Breast epithelium (tissue), 4 donors: ENCODE measurements around the gene HTRA2. TPM values are rescaled to one million over a fixed set of nuclear protein-coding genes. Genes with fewer than 3 reads are reported as not detected.

ENCODE experiments used
- DNase-seq, 2 donors: peaks; one replicate each; pipeline ENCODE4 v3.0.0-alpha.2; 2019; ENCODE audit warnings: low spot score in 2 of 2
- H3K27ac ChIP-seq, 2 donors: fragments of 200-600 bp; sonication (generic) in 1 of 2; one replicate each; pipeline ENCODE4 v1.5.1; 2016 to 2019; ENCODE audit warnings: mild to moderate bottlenecking in 1 of 2
- H3K27me3 ChIP-seq, 2 donors: fragments of 200-600 bp; sonication (generic) in 1 of 2; one replicate each; pipeline versions ENCODE4 v1.5.1 to v1.6.0; 2017 to 2019; ENCODE audit warnings: control low read depth in 1 of 2, mild to moderate bottlenecking in 1 of 2
- H3K36me3 ChIP-seq: fragments of 200-600 bp; one replicate; pipeline ENCODE4 v1.5.1; 2019
- H3K4me1 ChIP-seq, 2 donors: fragments of 200-600 bp; sonication (generic); one replicate each; pipeline ENCODE4 v1.5.1; 2016 to 2019; ENCODE audit warnings: control low read depth in 1 of 2
- H3K4me3 ChIP-seq, 3 donors: fragments of 200-600 bp; sonication (generic); 1 replicate in 2 of 3; 2 replicates in 1 of 3; pipeline ENCODE4 v1.5.1; 2016 to 2019; ENCODE audit warnings: mild to moderate bottlenecking in 3 of 3, moderate library complexity in 2 of 3
- H3K9me3 ChIP-seq, 2 donors: fragments of 200-600 bp; sonication (generic) in 1 of 2; one replicate each; pipeline ENCODE4 v1.5.1; 2016 to 2019; ENCODE audit warnings: control low read depth in 1 of 2
- CTCF ChIP-seq, 3 donors: fragments of 450-650 bp; IDR thresholded peaks; one replicate each; pipeline ENCODE4 v1.5.1; 2016 to 2017; ENCODE audit warnings: antibody characterized with exemption in 3 of 3, mild to moderate bottlenecking in 3 of 3, moderate library complexity in 3 of 3
- POLR2A ChIP-seq: fragments of 450-650 bp; IDR thresholded peaks from one replicate; pipeline ENCODE4 v1.6.1; 2016; ENCODE audit warnings: antibody characterized with exemption, mild to moderate bottlenecking, moderate library complexity
- POLR2AphosphoS5 ChIP-seq, 3 donors: sonication (generic); formaldehyde crosslinking; IDR thresholded peaks; one replicate each; pipeline ENCODE4 v1.6.1; 2017; ENCODE audit warnings: antibody characterized with exemption in 3 of 3
- intact Hi-C: fragments of 100-400 bp; cut with DNase I; formaldehyde crosslinking; loops from one replicate; pipeline ENCODE4 v1.15.1; 2023; ENCODE audit warnings: low total_unique reads
- total RNA-seq, 3 donors: library from RNA; depleted of rRNA; stranded (reverse); fragments of >200 nt; gene quantifications; one replicate each; pipeline ENCODE4 v1.1.0, GENCODE V29; 2016

The HTRA2 gene
- total RNA-seq, 3 donors from 2014 or later, result 32.1 to 34.5 (median 32.5) TPM

DNA sequence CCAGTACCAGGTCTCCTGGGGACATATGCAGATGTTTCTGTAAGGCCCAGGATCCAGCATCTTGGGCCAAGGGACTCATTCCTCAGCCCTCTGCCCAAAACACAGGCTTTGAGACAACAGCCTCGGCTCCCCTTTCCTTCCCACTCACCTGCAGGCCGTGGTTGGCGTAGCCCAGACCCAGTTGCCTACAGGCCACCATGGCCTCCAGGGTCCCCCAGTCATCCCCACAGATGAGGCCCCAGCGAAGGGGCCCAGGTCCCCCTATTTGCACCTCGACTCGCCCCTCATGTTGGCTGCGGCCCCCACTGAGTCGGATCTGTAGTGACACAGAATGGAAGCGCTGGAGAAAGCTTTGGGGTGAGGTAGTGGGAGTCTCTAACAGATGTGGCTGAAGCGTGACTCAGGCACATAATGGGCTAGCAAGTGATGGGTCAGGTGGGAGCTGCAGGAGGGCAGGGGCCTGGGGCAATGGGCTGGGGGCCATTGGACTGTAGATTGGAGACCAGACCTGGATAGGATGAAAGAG, 5.8 kb downstream of the HTRA2 start:
- Histone ChIP-seq H3K27ac (no peak overlapping the region), H3K9me3 (no peaks in the 10 kb centered on the region), H3K4me1 (peaks cover 0 to 10% of the 10 kb centered on the region in 2 donors), H3K4me3 (no peak overlapping the region), H3K36me3 (no peaks in the 10 kb centered on the region), H3K27me3 (no peaks in the 10 kb centered on the region)
- no peak for DNase-seq
- intact Hi-C loops, result no loop called here
- TF ChIP-seq POLR2A (no peak), POLR2AphosphoS5 (IDR thresholded peaks at IDR 0.05) (no peak), CTCF (IDR thresholded peaks at IDR 0.05) (no peak)

- H3K36me3 ChIP-seq, result no peaks in the 10 kb centered on the region
- H3K4me1 ChIP-seq, result peaks cover 0 to 3% of the 10 kb centered on the region in 2 donors
- no peak overlapping the region for H3K27ac ChIP-seq
- TF ChIP-seq POLR2A (no peak), CTCF (IDR thresholded peaks at IDR 0.05) (no peak)
- H3K4me3 ChIP-seq, result no peak overlapping the region
- intact Hi-C loops, result no loop called here
- no peak for DNase-seq
- H3K27me3 ChIP-seq, result no peaks in the 10 kb centered on the region
- H3K9me3 ChIP-seq, result no peaks in the 10 kb centered on the region
Measured at GRCh38 chr2:74536166-74536950, 6.6 kb downstream of the HTRA2 start.

DNA sequence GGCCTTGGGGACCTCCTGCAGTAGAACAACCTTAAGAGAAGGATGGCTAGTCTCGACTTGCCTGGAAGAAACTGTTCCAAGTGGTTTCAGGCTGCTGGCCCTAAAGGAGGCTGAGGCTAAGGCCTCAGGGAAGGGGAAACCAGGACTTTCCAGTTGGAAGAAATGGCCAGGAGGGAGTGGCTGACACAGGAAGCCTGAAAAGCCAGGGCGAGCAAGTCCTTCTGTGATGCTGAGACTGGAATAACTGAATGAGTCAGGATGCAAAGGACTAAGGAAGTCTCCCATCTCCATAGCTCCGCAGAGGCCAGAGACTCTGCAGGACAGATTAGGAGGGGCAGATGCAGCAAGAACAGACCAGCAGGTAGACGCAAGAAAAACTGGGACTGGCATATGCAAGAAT, 7.4 kb downstream of the HTRA2 start:
- H3K9me3 ChIP-seq, result no peaks in the 10 kb centered on the region
- DNase-seq, result no peak
- no peak overlapping the region for H3K27ac ChIP-seq
- intact Hi-C loops, result no loop called here
- H3K36me3 ChIP-seq, result no peaks in the 10 kb centered on the region
- no peaks in the 10 kb centered on the region for H3K4me1 ChIP-seq
- no peaks in the 10 kb centered on the region for H3K27me3 ChIP-seq
- no peak for TF ChIP-seq CTCF (IDR thresholded peaks at IDR 0.05)
- no peak for TF ChIP-seq POLR2AphosphoS5 (IDR thresholded peaks at IDR 0.05)
- no peak for TF ChIP-seq POLR2A
- H3K4me3 ChIP-seq, result no peak overlapping the region

GRCh38 chr2:74538881-74539339, 9.2 kb downstream of the HTRA2 start:
- TF ChIP-seq POLR2A (no peak), CTCF (IDR thresholded peaks at IDR 0.05) (no peak), POLR2AphosphoS5 (IDR thresholded peaks at IDR 0.05) (no peak)
- intact Hi-C loops, result no loop called here
- H3K9me3 ChIP-seq, result no peaks in the 10 kb centered on the region
- no peak overlapping the region for H3K4me3 ChIP-seq
- H3K27me3 ChIP-seq, result no peaks in the 10 kb centered on the region
- H3K27ac ChIP-seq, result no peak overlapping the region
- no peaks in the 10 kb centered on the region for H3K4me1 ChIP-seq
- H3K36me3 ChIP-seq, result no peaks in the 10 kb centered on the region
- no peak for DNase-seq

DNA sequence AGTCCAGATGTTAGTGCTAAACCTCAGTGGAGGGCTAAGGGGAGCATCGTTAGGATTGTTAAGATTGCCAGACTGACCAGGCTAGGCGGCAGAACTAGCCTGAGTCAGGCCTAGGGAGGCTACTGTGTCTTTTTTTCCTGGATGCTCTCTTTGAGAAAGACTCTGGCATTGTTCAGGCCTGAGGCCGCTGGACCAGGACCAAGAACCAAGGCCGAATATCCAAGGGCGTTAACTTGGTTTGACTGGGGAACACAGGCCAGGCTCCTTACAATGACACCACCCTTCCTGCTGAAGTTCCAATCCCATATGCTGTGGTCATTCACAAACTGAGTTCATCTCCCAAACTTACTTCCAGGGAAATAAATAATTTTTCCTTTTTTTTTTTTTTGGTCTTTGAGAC, 10.6 kb downstream of the HTRA2 start:
- no peaks in the 10 kb centered on the region for H3K36me3 ChIP-seq
- no peaks in the 10 kb centered on the region for H3K4me1 ChIP-seq
- intact Hi-C loops, result no loop called here
- H3K9me3 ChIP-seq, result no peaks in the 10 kb centered on the region
- TF ChIP-seq CTCF (IDR thresholded peaks at IDR 0.05) (no peak), POLR2A (no peak), POLR2AphosphoS5 (IDR thresholded peaks at IDR 0.05) (no peak)
- H3K4me3 ChIP-seq, result no peak overlapping the region
- DNase-seq, result no peak
- no peaks in the 10 kb centered on the region for H3K27me3 ChIP-seq
- no peak overlapping the region for H3K27ac ChIP-seq
